ENCODE results near the gene KHDC1L.

DNA sequence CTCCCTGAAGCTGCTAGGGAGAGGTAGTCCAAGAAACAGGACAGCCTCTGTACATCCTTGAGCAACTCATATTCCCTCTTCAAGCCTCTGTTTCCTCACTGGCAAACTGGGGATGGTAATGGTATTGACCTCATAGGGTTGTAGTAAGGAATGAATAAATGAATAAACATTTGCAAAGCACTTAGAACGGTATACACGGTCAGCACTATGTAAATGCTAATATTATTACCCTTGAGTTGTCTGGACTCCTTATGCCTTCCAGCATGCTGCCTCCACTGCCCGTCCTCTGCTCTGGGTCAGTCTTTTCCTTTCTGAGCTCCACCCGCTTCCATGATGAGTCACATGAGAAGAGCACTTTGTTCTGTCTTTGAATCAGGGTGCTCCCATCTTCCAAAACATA lies 50.6 kb downstream of the KHDC1L start:
- TF ChIP-seq, protein P1, sequence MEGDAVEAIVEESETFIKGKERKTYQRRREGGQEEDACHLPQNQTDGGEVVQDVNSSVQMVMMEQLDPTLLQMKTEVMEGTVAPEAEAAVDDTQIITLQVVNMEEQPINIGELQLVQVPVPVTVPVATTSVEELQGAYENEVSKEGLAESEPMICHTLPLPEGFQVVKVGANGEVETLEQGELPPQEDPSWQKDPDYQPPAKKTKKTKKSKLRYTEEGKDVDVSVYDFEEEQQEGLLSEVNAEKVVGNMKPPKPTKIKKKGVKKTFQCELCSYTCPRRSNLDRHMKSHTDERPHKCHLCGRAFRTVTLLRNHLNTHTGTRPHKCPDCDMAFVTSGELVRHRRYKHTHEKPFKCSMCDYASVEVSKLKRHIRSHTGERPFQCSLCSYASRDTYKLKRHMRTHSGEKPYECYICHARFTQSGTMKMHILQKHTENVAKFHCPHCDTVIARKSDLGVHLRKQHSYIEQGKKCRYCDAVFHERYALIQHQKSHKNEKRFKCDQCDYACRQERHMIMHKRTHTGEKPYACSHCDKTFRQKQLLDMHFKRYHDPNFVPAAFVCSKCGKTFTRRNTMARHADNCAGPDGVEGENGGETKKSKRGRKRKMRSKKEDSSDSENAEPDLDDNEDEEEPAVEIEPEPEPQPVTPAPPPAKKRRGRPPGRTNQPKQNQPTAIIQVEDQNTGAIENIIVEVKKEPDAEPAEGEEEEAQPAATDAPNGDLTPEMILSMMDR (IDR thresholded peaks at IDR 0.05): no peak
- TF ChIP-seq POLR2A (IDR thresholded peaks at IDR 0.05): no peak
